CD4-positive, alpha-beta T cell treated with Interleukin-2 at 100 ng/mL for 4 hours (primary cell): Measurements from ENCODE around the gene GNG12.
"Not testable (repeated sequence)": the region's sequence is repeated elsewhere in the genome, so short reads cannot be mapped to it uniquely, and the experiment has no call there.

Experiments
- DNase-seq: peaks from one replicate; pipeline ENCODE4 v3.0.0-alpha.2; 2020; ENCODE audit warnings: low spot score

GNG12 gene

DNA sequence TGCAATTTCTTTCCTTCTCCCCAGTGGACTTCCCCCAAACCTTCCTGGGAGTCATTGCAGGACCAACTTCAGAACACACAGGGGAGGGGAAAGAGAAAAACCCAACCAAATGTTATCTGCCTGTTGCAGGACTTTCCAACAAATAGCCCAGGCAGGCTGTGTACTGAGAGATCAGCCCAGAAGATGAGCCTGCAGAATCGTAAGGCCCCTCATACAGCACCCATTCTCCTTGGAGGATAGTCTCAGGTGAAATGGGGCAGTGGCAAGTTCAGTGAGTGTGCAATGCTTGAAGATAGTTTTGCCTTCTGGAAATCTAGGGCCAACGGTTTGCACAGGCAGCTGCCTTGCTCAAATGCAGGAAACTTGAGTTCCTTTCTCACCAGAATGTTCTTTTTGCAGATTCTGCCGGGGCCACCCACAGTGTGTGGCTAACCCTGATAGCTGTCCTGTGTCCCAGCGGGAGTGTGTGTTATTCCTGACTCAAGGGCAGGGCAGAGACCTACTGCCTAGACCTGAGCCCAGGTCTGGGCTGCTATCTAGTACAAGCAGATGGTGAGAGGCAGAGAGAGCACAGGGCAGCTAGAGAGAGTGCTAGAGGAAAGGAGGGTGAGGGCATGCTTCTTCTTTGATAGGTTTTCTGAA, 99.5 kb downstream of the GNG12 start:
- no peak for DNase-seq

DNA sequence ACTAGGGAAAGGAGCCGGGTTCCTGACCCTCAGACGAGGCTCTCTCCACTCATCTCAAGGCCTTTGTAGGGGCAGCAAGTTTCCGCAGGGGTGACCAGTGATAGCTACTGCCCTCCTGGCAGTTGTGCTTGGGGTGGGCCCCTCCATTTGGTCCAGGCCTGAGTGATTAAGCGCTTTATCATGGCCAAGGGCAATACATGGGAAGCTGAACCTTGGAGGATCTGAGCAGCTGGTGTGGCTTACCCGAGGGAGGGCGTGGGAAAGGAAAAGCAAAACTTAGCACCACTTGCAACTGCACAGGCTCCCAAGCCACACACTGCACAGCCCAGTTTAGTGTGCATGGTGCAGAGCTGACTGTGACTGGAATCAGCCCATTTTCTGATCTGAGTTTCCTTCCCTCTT, 100.5 kb downstream of the GNG12 start:
- DNase-seq: no peak

DNA sequence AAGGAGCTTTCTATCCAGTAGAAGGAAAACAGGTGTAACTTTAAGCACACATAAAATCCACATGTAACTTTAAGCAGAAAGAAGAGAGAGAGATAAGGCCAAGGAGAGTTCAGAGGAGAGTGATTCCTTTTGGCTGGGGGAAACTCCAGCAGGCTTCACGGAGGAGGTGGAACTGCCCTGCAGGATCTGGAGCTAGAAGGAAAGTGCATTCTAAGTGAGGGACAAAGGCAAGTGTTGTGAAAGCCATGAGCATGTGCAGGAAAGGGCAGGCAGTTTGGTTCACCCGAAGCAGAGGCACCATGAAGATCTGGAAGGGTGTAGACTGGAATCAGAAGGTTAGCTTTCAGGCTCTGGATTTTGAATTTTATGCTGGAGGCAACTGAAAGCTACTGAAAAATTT, 101.9 kb downstream of the GNG12 start:
- no peak for DNase-seq

DNA sequence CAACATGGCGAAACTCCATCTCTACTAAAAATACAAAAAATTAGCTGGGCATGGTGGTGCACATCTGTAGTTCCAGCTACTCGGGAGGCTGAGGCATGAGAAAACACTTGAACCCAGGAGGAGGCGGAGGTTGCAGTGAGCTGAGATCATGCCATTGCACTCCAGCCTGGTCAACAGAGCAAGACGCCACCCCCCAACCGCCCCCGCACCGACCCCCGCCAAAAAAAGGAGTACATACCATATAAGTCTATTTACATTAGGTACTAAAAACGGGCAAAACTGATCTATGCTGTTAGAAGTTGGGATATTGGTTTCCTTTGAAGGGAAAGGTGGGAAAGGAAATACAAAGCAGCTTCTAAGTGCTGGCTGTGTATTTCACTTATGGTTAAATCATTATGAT, 103.0 kb downstream of the GNG12 start:
- DNase-seq: not testable (repeated sequence)

DNA sequence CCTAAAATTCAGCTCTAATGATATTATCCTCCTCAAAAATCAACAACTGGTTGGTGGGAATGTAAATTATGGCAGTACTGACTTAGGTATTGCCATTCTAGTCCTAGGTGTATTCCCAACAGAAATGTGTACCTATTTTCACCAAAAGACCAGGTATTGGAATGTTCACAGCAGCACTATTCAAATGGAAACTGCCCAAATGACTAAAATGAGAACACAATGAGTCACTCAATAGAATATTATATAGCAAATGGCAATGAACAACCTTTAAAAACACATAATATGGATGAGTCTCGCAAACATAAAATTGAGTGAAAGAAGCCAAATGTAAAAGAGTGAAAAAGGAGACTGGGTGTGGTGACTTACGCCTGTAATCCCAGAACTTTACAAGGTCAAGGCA, 103.4 kb downstream of the GNG12 start:
- no peak for DNase-seq

DNA sequence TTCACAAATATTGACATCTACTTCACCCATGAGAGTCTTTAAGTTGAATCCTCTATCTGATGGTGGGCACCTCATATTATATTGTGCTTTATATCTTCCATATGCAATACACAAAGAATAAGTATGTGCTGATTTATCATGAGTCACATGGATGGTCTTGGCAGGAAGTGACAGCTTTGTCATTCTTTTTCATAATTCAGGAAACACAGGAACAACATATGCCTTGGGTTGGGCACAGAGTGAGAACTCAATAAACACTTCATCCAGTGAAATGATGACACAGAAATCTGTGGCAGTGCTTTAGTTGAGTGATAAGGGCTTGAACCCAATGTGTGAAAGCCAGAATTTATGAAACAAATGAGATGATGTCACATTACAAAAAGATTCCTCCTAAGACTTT, 107.0 kb downstream of the GNG12 start:
- no peak for DNase-seq

DNA sequence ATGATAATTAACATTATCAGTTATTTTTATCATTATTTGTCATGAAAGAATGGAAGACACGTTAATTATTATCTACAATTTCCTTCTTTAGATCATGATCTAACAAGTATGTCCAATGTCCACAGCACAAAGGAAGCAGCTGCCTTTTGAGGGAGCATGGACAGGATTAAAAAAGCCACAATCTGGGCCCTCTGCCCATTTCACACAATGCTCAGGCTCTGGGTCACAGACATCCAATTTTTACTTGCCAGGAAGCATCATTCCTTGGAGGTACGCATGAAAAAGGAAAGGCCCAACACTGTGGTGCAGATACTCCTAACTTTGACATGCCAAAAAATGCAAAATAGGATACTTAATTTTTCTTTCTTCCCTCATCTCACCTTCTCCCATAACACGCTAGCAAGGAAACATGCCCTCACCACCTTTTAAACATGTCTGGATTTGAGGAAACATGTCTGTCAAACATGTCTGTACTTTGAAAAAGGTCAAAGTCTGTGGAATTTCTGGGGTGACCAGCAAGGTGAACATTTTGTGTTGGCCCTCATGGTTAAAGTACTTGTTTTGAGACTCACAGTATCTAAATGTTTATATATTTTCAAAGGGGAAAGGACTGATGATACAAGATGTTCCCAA, 108.2 kb downstream of the GNG12 start:
- no peak for DNase-seq

DNA sequence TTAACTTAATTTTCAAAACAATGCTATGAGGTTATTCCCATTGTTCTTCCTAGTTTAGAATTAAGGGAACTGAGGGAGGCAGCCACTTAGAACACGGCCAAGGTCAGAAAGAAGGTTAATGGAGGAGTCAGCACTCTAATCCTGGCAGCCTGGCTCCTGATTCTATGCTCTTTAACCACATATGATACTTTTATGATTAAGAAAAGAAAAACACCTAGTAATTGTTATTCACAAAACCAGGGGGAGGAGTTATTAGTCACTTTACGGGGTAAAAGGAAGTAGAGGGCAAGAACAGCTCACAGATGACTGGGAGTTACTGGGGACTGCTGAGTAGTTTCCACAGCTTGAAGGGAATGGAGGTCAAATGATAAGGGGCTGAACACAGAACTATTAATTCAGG, 109.6 kb downstream of the GNG12 start:
- DNase-seq: peak; percentile 9

DNA sequence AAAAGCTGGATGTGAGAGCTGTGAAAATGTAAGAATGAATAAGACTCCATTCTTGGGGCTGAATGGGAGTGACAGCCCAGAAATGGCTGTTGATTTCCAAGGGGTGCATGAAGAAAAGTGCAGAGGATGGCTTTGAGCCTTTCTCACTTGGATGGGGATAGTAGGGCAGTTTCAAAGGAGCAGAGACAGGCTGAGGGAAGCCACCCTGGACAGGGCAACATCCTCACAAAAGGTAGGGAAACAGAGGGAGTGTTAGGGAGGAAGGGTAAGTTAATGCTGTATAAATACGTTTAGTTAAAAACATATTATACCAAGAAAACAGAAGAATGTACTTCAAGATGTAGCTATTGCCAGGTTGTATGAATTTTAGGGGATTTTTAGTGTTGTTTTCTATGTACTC, 110.1 kb downstream of the GNG12 start:
- DNase-seq: no peak

DNA sequence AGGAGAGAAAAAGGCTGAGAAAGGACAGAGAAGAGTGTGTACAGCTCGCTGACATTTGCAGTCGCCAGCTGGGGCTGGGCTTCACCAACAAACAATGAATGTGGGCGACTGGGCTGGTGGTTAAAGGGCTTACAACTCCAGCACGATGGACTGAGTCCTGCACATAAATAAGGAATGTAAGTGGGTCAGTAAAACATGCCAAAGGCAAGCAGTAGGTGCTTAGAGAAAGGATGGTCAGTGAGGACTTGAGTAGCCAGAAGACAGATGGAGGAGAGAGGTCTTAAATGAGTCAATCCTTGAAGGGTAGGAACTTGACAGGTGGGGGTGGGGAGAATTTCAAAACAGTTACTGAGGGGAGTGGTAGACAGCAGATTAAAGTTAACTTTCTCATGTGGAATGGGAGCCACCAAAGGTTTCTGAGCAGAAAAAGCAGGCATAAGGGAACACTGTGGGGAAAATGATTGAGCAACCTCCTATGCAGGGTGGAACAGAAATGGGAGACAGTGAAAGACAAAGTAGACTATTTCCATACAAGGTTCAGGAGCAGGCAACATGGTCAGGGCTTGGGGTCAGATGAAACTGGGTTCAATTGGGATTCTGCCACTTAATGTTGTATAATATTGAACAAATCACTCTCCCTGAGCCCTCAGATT, 110.8 kb downstream of the GNG12 start:
- DNase-seq: no peak

DNA sequence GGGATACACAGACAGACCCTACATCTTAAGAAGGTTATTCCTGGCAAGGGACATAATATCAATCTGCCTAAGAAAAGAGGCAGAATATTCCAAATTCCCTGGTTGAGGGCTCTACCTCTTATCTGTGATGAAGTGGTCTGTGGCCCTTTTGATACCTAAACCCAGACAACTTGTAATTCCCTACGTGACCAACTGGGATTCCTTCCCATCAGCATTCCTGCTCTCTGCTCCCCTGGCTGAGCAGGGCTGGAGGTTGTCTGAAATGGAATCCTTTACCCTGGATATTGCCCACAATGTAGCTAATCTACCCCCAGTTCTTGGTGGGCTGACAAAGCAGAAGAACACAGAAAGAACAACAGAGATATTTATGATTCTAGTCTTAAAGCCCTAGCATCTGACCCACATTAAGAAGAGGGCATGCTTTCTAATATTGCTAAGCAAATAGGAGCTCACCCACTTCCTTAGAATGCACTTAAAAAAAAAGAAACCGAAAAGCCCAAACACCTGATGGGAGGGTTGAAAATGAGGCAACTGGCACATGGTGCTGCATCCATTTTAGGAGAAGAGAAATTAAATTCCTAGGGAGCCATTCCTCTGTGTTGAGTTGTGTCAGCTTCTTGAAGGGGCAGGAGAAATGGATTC, 111.5 kb downstream of the GNG12 start:
- no peak for DNase-seq

DNA sequence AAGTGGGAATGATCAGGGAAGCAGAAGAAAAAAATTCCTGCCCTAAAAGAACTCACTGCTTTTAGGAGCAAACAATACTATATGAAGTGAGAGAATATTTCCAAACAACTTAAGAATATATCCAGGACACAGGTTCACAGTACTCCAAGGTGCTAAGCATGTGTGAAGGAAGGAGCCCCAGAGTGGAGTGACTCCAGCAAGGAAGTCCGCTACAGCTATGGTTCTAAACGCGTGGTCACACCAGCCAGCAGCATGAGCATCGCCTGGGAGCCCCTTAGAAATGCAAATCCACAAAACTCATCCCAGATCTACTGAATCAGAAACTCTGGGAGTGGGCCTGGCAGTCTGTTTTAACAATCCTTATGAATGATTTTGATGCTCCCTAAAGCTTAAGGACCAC, 112.2 kb downstream of the GNG12 start:
- DNase-seq: no peak

DNA sequence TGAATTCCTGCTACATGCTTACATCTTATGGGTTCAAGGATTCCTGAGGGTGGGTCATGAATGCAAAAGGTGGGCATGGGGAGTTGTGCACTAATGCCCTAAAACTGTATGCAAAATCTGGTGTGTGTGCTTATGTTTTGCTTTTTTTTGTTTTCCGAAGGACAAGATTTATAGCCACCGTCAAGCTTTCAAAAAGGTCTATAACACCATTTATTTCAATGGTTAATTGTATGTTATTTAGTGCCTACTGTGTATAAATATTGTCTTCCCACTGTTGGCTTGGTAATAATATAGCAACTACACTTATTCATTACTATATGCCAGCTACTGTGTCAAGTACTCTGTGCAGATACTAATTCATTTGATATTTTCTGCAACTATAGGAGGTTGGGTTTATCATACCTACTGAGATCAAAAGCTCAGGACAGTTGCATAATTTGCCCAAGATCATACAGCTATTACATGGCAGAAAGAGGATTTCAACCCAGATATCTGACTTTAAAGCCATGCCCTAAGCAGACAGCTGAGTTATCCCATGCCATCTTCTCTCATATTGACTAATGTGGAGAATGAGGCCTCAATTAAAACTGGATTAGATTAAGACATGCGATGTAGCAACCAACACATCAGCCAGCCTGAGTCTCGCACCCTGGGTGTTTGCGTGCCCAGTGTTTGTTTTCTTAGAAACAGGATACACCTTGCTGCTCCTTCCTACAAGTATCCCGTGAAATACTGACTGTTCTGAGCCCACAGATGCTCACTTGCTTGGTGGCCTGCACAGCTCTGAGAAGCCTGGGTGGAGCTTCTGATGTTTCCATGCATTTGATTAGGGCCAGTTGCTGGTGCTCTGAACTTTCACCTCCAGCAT, 113.7 kb downstream of the GNG12 start:
- DNase-seq: no peak

DNA sequence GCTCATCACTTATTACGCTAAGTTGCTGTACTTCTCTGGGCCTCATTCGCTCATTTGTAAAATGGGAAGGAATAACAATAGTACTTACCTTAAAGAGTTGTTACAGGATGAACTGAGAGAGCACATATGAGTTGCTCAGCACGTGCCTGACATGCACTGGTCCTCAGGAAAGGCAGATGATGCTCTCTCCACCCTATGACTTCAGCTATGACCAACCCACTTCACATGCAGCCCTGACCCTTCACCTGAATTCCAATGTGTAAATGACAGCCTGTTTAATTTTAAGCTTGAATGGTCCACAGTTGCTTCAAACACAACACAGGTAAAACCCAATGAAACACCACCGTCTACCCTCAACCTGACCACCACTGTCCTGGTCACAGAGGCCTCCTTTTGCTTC, 115.4 kb downstream of the GNG12 start:
- no peak for DNase-seq

DNA sequence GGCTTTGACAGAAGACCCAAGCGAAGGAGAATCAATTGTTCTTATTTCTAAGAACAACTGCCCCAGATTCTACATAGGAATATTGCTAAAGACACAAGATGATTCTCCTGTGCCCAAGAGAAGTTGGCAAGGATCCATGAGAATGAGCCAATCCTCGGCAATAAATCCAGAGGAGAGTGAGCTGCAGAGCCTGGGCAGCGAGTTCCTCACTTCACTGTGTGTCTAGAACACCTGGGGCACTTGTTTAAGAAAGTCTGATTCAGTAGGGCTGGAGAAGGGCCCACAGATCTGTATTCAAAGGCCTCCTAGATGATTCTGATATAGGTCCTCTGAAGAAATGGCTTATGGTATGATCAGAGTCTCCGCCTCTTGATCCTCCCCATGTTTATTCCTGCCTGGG, 116.5 kb downstream of the GNG12 start:
- DNase-seq: no peak

DNA sequence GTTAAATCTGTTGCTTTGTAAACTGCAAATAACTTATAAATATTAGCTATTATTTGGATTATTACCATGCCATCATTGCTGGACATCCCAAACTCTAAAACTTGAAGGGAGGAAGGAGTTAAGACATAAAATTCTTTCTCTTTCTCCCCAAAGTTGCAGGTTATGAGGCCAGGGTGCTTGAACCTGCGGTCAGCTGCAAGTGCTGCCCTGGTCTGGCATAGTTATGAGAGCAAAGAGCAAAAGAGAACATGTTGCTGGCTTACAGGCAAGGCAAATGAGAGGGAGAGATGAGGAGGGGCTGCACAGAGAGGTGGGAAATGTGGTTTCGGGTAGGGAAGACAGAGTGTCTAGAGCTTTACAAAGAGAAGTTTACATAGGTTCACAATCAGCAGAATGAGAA, 117.4 kb downstream of the GNG12 start:
- no peak for DNase-seq

DNA sequence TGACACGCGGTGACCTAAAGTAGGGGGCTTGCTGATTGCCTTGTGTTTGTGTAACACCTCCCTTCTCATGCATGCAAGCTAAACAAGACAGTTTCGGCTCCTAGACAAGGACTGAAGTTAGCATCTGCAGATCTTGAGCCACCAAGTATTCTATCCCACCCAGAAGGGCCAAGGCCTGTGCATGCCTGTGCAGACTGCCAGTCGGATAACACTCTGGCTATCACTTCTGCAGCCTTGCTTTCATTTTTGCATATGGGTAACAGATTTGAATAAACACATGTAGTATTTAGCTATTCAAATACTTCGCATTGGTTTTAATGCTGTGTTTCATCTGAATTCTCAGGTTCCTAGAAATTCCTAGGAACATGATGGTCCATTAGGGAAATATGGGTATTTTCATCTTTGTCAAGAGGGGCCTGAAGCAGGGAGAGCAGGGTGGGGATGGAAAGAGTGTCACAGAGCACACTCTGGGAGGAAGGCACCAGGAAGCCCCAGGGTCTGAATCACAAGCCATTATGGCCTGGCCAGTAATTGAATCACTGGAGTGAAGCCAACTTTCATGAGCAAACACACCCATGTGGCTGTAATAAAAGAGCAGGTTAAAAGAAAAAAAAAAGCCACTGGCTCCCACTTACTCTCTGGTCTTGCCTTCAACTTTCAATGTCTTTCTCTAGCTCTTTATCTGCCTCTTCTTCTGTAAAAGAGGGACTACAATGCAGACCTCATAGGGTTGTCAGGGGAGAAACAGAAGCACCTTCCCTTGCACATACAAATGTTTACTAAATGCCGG, 120.0 kb downstream of the GNG12 start:
- DNase-seq: no peak

DNA sequence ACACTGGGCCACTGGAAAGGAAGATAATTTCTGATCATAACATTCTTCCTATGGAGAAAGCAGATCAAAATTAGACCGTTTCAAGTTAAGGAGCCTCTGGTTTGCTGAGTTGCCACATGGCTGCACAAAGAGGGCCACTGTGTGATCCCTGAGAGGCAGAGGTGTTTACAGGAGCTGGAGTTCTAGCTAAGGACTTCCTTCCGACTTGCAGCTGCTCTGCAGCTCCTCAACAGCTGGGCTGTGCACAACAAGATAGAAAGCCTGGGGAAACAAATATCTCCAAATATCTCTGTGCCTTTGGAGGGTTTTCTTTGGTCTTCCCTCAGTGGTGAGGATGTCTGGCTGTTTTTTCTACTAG, 121.4 kb downstream of the GNG12 start:
- DNase-seq: no peak

DNA sequence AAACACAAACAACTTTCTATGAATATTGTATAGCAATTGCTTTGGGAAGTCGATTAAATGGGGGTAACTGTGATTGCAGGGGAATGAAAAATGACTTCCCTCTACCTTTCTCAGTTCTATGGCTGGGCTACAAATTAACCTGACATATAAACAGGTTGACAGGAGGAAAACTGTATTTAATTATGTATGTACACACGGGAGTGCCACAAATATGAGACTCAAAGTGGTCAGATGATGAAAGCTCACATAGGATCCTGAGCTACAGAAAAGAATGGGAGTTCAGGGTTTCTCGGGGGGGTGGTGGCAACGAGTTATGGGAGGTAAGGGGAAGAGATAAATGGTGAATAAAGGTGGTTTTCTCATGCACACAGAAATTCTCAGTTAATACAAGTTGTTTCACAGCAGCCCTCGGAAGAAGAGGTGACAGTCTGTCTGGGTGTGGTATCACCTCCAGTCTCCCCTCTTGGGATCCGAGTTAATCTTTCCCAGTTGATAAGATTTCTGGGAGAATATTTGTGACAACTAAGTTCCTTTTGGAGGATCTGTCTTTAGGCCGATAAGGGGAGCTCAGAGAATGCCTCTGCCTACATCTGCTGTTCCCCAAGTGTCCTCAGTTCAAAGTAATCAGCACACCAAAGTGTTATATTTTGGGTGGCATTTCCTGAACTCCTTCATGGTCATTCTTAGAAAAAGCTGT, 122.0 kb downstream of the GNG12 start:
- DNase-seq: no peak

DNA sequence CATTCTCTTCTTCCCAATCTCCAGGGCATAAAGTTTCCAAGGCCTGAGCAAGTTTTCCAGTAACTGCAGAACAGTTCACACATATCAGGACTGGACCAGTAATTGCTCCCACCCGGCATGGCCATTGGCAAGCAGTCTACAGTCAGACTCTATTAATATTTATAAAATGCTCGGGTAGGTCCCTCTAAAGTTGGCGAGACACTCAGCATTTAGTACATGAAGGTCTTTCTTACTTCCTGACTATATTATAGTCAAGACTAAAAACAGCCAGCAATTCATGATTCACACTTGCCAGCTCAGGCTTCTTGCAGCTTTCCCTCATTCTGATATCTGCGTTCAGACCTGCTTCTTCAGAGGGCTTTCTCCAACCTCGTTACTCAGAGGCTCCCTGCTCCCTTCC, 122.8 kb downstream of the GNG12 start:
- no peak for DNase-seq

DNA sequence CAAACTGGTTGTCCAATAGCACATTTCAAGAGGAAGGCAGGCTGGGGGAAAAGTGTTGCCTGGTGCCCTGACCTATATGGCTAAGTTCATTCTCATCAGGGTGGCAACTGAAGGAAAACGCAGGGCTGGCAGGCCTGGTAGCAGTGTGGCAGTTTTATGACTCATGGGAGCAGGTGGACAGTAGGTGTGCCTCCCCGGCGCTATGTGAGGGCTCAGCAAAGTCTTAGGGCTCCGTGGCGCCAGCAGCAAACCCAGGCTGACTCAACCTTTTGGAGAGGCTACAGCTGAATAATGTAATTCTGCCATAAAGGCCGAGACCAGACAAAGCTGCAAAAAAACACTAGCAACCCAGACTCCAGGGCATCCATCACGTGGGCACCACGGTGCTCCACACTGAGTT, 124.7 kb downstream of the GNG12 start:
- DNase-seq: no peak
